Measurements from ENCODE around the gene FBXL4.

DNA sequence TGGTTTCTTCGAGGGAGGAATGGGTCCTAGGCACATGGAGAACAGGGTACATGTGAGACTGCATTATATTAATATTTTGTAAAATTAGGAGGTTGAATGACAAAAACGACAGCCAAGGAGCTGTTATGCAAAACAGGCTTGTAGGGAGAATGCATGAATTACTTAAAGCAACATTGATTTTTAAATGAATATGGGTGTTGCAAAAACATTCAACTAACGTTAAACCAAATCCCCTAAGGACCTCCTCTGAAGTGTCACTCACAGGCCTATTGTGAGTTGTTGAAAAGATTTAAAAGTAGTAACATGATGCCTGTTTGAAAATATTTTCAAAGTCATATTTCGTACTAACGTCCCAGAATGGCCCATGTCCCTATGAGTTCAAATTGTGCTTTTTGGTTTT is 21.9 kb downstream of the FBXL4 start:
- TF ChIP-seq, protein P1, sequence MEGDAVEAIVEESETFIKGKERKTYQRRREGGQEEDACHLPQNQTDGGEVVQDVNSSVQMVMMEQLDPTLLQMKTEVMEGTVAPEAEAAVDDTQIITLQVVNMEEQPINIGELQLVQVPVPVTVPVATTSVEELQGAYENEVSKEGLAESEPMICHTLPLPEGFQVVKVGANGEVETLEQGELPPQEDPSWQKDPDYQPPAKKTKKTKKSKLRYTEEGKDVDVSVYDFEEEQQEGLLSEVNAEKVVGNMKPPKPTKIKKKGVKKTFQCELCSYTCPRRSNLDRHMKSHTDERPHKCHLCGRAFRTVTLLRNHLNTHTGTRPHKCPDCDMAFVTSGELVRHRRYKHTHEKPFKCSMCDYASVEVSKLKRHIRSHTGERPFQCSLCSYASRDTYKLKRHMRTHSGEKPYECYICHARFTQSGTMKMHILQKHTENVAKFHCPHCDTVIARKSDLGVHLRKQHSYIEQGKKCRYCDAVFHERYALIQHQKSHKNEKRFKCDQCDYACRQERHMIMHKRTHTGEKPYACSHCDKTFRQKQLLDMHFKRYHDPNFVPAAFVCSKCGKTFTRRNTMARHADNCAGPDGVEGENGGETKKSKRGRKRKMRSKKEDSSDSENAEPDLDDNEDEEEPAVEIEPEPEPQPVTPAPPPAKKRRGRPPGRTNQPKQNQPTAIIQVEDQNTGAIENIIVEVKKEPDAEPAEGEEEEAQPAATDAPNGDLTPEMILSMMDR (conservative IDR thresholded peaks at IDR 0.05; ENCODE audit: low read length) = no peak
- TF ChIP-seq EZH2phosphoT487 (IDR thresholded peaks at IDR 0.05; ENCODE audit: borderline replicate concordance) = no peak
